Measurements from ENCODE around the gene CFAP61. TPM values are rescaled to one million over a fixed set of nuclear protein-coding genes. Genes with fewer than 3 reads are reported as not detected.

CFAP61 gene
- total RNA-seq, 4 donors from 2014 or later: 0.34 to 1.6 (median 1.1) TPM

GRCh38 chr20:20266552-20266951 lies 214.2 kb downstream of the CFAP61 start:
- 89 to 90% methylated on average over 4 of the region's 4 CpGs for WGBS, 2 donors
- no peak overlapping the region for H3K4me3 ChIP-seq (replicated peaks in 1 of 3)
- no peak for TF ChIP-seq POLR2A (IDR thresholded peaks at IDR 0.05)
- TF ChIP-seq CTCF (IDR thresholded peaks at IDR 0.05): no peak

GRCh38 chr20:20267685-20268370 lies 215.5 kb downstream of the CFAP61 start:
- no peaks in the 10 kb centered on the region for H3K27me3 ChIP-seq
- no peak overlapping the region for H3K4me3 ChIP-seq (replicated peaks in 1 of 3)
- no peak for DNase-seq
- TF ChIP-seq POLR2A (IDR thresholded peaks at IDR 0.05) (no peak), CTCF (IDR thresholded peaks at IDR 0.05) (no peak)
- H3K9me3 ChIP-seq: no peaks in the 10 kb centered on the region
- no peak overlapping the region for H3K27ac ChIP-seq
- H3K4me1 ChIP-seq: no peaks in the 10 kb centered on the region
- no peaks in the 10 kb centered on the region for H3K36me3 ChIP-seq
- intact Hi-C loops (cut with DNase I): no loop called here
- WGBS, 2 donors: 78 to 81% methylated on average over 13 of the region's 13 CpGs

More at GRCh38 chr20:20266552-20266951, 214.2 kb downstream of the CFAP61 start:
- Histone ChIP-seq H3K27ac (no peak overlapping the region), H3K27me3 (no peaks in the 10 kb centered on the region), H3K4me1 (no peaks in the 10 kb centered on the region), H3K9me3 (no peaks in the 10 kb centered on the region), H3K36me3 (no peaks in the 10 kb centered on the region)
- DNase-seq: no peak
- intact Hi-C loops (cut with DNase I): no loop called here

- Histone ChIP-seq H3K27ac (no peak overlapping the region), H3K27me3 (no peaks in the 10 kb centered on the region), H3K9me3 (no peaks in the 10 kb centered on the region), H3K36me3 (no peaks in the 10 kb centered on the region), H3K4me1 (no peaks in the 10 kb centered on the region), H3K4me3 (replicated peaks in 1 of 3) (no peak overlapping the region)
- TF ChIP-seq POLR2A (IDR thresholded peaks at IDR 0.05) (no peak), CTCF (IDR thresholded peaks at IDR 0.05) (no peak)
- DNase-seq: no peak
- intact Hi-C loops (cut with DNase I): no loop called here
- 91% methylated on average over 10 of the region's 10 CpGs for WGBS, 2 donors
Observed at GRCh38 chr20:20271271-20271670, 218.9 kb downstream of the CFAP61 start.

GRCh38 chr20:20272686-20273085 lies 220.4 kb downstream of the CFAP61 start:
- DNase-seq: no peak
- Histone ChIP-seq H3K27me3 (no peaks in the 10 kb centered on the region), H3K4me1 (no peaks in the 10 kb centered on the region), H3K27ac (no peak overlapping the region), H3K4me3 (replicated peaks in 1 of 3) (no peak overlapping the region), H3K9me3 (no peaks in the 10 kb centered on the region), H3K36me3 (no peaks in the 10 kb centered on the region)
- intact Hi-C loops (cut with DNase I): no loop called here
- no peak for TF ChIP-seq POLR2A (IDR thresholded peaks at IDR 0.05)
- TF ChIP-seq CTCF (IDR thresholded peaks at IDR 0.05): no peak
- WGBS, 2 donors: 88 to 93% methylated on average over 4 of the region's 4 CpGs

- no peaks in the 10 kb centered on the region for H3K36me3 ChIP-seq
- WGBS, 2 donors: 53 to 98% methylated on average over 1 of the region's 1 CpG
- no peaks in the 10 kb centered on the region for H3K4me1 ChIP-seq
- DNase-seq: no peak
- TF ChIP-seq POLR2A (IDR thresholded peaks at IDR 0.05): no peak
- TF ChIP-seq CTCF (IDR thresholded peaks at IDR 0.05): no peak
- no peak overlapping the region for H3K27ac ChIP-seq
- no peaks in the 10 kb centered on the region for H3K9me3 ChIP-seq
- intact Hi-C loops (cut with DNase I): no loop called here
- no peaks in the 10 kb centered on the region for H3K27me3 ChIP-seq
- H3K4me3 ChIP-seq (replicated peaks in 1 of 3): no peak overlapping the region
Observed at GRCh38 chr20:20273286-20273685, 221.0 kb downstream of the CFAP61 start.

All from thyroid gland (tissue), 4 donors.